Ovary (tissue), 3 donors: ENCODE results near the gene ARFRP1.

Source experiments
- EP300 ChIP-seq: sonication (generic); formaldehyde crosslinking; IDR thresholded peaks from one replicate; pipeline ENCODE4 v1.6.1; 2017; ENCODE audit warnings: antibody characterized with exemption
- POLR2A ChIP-seq: fragments of 450-650 bp; IDR thresholded peaks from one replicate; pipeline ENCODE4 v1.6.1; 2017; ENCODE audit warnings: antibody characterized with exemption, mild to moderate bottlenecking, moderate library complexity
- TF ChIP-seq, protein P1 (sequence below), 3 donors: fragments of 450-650 bp in 2 of 3; fragments of 200-600 bp in 1 of 3; IDR thresholded peaks; one replicate each; pipeline versions ENCODE4 v1.5.1 to v1.8.0; 2016 to 2022; ENCODE audit warnings: antibody characterized with exemption in 3 of 3, mild to moderate bottlenecking in 1 of 3
- donor health status: DM: no; HTN: no; CAD: no.

DNA sequence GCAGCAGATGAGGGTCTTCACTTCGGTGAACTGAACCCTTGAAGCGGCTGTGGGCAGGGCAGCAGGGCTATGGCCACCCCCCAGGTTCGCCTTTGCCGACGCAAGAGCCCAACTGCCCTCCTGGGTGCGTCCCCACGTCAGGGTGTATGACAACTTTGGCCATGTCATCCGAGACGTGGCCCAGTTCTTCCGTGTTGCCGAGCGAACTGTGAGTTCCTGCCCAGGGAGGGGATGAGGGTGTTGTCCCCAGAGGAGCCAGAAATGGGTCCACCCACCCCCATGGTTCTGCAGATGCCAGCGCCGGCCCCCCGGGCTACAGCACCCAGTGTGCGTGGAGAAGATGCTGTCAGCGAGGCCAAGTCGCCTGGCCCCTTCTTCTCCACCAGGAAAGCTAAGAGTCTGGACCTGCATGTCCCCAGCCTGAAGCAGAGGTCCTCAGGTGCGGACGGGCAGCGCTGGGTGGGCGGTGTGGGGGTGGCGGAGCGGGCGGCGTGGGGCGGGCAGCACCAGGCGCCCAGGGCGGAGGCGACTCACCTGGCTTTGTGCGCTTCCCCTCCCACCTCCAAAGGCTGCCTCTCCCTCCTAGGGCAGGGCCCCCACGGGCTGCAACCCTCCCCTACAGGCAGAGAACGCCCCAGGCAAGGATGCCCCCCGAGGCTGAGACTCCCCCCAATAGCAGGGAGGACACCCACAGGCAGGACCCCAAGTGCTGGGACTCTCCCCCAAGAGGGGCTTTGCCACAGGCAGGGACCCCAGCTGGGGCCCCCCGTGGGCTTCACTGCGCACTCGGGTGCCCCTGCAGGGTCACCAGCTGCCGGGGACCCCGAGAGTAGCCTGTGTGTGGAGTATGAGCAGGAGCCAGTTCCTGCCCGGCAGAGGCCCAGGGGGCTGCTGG, 17.5 kb downstream of the ARFRP1 start:
- TF ChIP-seq POLR2A (no peak), EP300 (no peak)
- TF ChIP-seq, protein P1, sequence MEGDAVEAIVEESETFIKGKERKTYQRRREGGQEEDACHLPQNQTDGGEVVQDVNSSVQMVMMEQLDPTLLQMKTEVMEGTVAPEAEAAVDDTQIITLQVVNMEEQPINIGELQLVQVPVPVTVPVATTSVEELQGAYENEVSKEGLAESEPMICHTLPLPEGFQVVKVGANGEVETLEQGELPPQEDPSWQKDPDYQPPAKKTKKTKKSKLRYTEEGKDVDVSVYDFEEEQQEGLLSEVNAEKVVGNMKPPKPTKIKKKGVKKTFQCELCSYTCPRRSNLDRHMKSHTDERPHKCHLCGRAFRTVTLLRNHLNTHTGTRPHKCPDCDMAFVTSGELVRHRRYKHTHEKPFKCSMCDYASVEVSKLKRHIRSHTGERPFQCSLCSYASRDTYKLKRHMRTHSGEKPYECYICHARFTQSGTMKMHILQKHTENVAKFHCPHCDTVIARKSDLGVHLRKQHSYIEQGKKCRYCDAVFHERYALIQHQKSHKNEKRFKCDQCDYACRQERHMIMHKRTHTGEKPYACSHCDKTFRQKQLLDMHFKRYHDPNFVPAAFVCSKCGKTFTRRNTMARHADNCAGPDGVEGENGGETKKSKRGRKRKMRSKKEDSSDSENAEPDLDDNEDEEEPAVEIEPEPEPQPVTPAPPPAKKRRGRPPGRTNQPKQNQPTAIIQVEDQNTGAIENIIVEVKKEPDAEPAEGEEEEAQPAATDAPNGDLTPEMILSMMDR (IDR thresholded peaks at IDR 0.05) = no peak
